ENCODE data around the gene HRH4.

The HRH4 gene

DNA sequence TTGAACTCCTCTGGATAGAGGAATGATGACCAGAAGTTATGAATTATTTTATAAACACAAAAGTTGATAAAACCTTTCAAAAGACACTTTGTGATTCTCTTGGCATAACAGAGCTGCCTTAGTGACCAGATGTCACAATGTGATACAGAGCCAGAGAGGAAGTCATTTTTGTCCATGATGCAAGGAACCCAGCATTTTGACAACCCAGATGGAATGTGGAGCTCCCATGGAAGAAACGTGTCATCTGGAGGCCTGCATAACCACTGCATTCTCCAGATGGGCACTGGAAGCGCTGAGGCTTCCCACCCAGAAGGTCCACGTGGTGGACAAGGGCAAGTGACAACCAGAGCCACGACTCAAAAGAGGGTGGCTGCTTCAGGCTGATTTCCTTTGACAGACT, 30.1 kb downstream of the HRH4 start:
- ChIA-PET POLR2A (interaction anchor here (0.6 kb wide), 1 partner anchor 79 kb away, joined by 3 read pairs; no protein-coding TSS in a partner anchor), CTCF (interaction anchor here (0.8 to 8.4 kb wide), 6 partner anchors 15 to 313 kb away, joined by 3 to 80 read pairs (median 4); no protein-coding TSS in a partner anchor)
- H3K4me3 ChIP-seq (ENCODE audit: control insufficient read depth in 1 of 7, extremely low read depth in 1 of 7, insufficient read depth in 4 of 7, low read depth in 2 of 7, low read length in 6 of 7): no peak overlapping the region
- WGBS (ENCODE audit: insufficient coverage): 76% methylated on average over 3 of the region's 4 CpGs
- H3K27me3 ChIP-seq (replicated peaks in 2 of 5; ENCODE audit: control insufficient read depth in 4 of 5, insufficient read depth in 5 of 5, low read length in 4 of 5): no peaks in the 10 kb centered on the region
- DNase-seq: peak in 2 of 3 donors; percentile 59 to 76
- H3K4me1 ChIP-seq (ENCODE audit: control extremely low read depth in 1 of 4, control insufficient read depth in 4 of 4, insufficient read depth in 4 of 4, low read length in 3 of 4): peaks cover 0 to 14% (median 12%) of the 10 kb centered on the region in 4 experiments
- H3K9me3 ChIP-seq (ENCODE audit: control extremely low read depth in 1 of 5, control insufficient read depth in 4 of 5, insufficient read depth in 2 of 5, low read depth in 1 of 5, low read length in 4 of 5): no peaks in the 10 kb centered on the region
- H3K27ac ChIP-seq (ENCODE audit: insufficient read depth in 1 of 2, low read depth in 1 of 2, low read length in 2 of 2, poor library complexity in 1 of 2, severe bottlenecking in 2 of 2): no peak overlapping the region
- H3K36me3 ChIP-seq (ENCODE audit: control insufficient read depth in 4 of 4, insufficient read depth in 4 of 4, low read length in 3 of 4): peaks cover 0 to 3% (median 0%) of the 10 kb centered on the region in 4 experiments

DNA sequence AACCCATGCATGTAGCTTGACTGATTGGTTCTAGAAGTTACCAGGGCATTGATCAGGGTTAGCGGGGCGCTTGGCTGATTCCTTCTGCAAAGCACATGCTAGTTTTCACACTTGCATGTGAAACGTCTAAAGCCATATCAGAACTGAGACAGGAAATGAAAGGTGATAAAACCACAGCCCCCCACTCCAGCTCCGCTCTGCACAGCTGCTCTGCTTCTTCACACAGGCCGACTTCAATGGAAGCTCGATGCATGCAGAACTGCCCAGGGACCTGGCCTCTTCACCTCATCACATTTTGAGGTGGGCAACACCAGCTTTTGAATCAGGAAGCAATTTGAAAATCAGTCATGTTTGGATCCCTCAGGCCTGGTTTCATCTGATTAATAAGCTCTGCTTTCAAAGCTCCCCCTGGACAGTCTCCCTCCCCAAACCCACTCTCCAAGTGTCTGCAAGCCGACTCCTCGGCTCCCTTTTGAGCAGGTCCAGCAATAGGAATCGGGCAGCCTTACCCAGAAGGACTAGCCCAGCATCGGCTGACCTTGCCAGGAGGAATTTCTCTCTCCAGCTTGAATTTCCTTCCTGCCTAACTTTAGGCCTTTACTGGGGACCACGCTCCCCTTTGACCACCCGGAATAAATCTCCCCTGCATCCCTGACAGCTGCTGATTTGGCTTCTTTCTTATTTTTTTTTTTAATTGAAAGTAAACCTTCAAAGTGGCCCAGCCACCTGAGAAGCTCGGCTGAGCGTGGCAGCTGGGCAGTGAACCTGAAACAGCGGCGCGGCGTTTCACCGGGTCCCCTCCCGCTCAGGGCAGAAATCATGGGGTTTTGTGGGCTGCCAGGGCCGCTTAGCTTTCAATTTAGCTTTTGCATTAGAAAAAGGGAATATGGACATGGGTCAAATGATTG, 31.7 kb downstream of the HRH4 start:
- WGBS (ENCODE audit: insufficient coverage): 87% methylated on average over 19 of the region's 21 CpGs
- no peaks in the 10 kb centered on the region for H3K9me3 ChIP-seq (ENCODE audit: control extremely low read depth in 1 of 5, control insufficient read depth in 4 of 5, insufficient read depth in 2 of 5, low read depth in 1 of 5, low read length in 4 of 5)
- no peak overlapping the region for H3K4me3 ChIP-seq (ENCODE audit: control insufficient read depth in 1 of 7, extremely low read depth in 1 of 7, insufficient read depth in 4 of 7, low read depth in 2 of 7, low read length in 6 of 7)
- no peak overlapping the region for H3K27ac ChIP-seq (ENCODE audit: insufficient read depth in 1 of 2, low read depth in 1 of 2, low read length in 2 of 2, poor library complexity in 1 of 2, severe bottlenecking in 2 of 2)
- POLR2A ChIA-PET: no interaction called here
- no peaks in the 10 kb centered on the region for H3K27me3 ChIP-seq (replicated peaks in 2 of 5; ENCODE audit: control insufficient read depth in 4 of 5, insufficient read depth in 5 of 5, low read length in 4 of 5)
- peaks cover 0 to 14% (median 12%) of the 10 kb centered on the region in 4 experiments for H3K4me1 ChIP-seq (ENCODE audit: control extremely low read depth in 1 of 4, control insufficient read depth in 4 of 4, insufficient read depth in 4 of 4, low read length in 3 of 4)
- H3K36me3 ChIP-seq (ENCODE audit: control insufficient read depth in 4 of 4, insufficient read depth in 4 of 4, low read length in 3 of 4): peaks cover 0 to 3% (median 0%) of the 10 kb centered on the region in 4 experiments
- CTCF ChIA-PET: interaction anchor here (0.5 to 1.5 kb wide), 7 partner anchors 12 to 811 kb away, joined by 3 to 5 read pairs (median 4); no protein-coding TSS in a partner anchor
- peak in 1 of 3 donors; percentile 16 for DNase-seq

DNA sequence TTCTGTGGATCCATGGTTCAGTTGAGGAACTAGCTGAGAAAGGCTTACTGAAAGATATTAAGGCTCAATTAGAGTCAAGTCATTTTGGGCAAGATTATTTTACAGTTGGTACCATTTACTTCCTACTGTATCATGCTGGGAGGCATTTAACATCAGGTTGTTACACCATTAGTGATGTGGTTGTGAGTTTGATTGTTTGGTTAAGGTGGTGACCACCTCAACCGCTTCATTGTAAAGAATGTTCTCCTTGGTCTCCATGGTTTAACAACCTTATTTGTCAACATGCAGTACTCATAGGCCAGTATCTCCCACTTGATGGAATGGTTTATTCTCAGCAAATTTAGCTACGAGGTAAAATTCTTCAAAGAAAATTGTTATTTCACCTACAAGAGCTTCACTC, 34.1 kb downstream of the HRH4 start:
- Histone ChIP-seq H3K4me3 (ENCODE audit: control insufficient read depth in 1 of 7, extremely low read depth in 1 of 7, insufficient read depth in 4 of 7, low read depth in 2 of 7, low read length in 6 of 7) (no peak overlapping the region), H3K4me1 (ENCODE audit: control extremely low read depth in 1 of 4, control insufficient read depth in 4 of 4, insufficient read depth in 4 of 4, low read length in 3 of 4) (peaks cover 0 to 6% (median 2%) of the 10 kb centered on the region in 4 experiments), H3K27me3 (replicated peaks in 2 of 5; ENCODE audit: control insufficient read depth in 4 of 5, insufficient read depth in 5 of 5, low read length in 4 of 5) (no peaks in the 10 kb centered on the region), H3K9me3 (ENCODE audit: control extremely low read depth in 1 of 5, control insufficient read depth in 4 of 5, insufficient read depth in 2 of 5, low read depth in 1 of 5, low read length in 4 of 5) (no peaks in the 10 kb centered on the region), H3K27ac (ENCODE audit: insufficient read depth in 1 of 2, low read depth in 1 of 2, low read length in 2 of 2, poor library complexity in 1 of 2, severe bottlenecking in 2 of 2) (no peak overlapping the region), H3K36me3 (ENCODE audit: control insufficient read depth in 4 of 4, insufficient read depth in 4 of 4, low read length in 3 of 4) (peaks cover 0 to 3% (median 0%) of the 10 kb centered on the region in 4 experiments)
- no peak for DNase-seq
- no CpG with 5 or more reads among the region's 2 CpGs for WGBS (ENCODE audit: insufficient coverage)
- POLR2A ChIA-PET: no interaction called here
- CTCF ChIA-PET: interaction anchor here (0.7 to 2.0 kb wide), 6 partner anchors 9 to 133 kb away, joined by 3 to 4 read pairs (median 4); no protein-coding TSS in a partner anchor

DNA sequence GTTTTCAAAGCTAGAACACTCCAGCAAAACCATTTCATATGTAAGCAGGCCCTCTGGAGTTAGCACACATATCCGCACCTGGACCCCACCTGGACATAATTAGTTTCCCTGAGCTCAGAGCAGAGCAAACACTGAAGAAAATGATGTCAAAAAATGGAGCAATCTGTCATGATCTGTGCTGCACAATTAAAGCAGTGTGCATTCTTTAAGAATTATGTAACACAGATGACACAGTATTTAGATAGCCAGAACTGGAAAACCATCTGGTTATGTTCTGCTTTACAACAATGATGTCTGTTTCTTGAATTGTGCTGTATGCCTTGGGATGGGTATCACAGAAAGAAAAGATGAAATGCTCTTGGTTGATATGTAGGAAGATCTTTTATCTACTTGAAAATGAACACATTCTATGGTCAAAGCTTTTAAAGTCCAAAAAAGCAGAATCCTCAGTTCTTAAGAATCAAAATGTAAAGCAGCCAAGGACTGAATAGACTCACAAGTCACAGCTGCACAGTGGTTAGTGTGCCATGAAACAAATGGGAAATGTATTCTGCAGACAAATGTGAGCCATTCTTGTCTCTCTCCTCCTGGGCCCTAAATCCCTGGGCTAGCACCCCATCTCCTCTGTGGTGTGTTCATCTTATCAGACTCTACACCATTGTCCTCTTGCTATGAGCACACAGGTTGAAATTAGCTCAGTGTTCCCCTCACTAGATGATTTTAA, 36.8 kb downstream of the HRH4 start:
- H3K9me3 ChIP-seq (ENCODE audit: control extremely low read depth in 1 of 5, control insufficient read depth in 4 of 5, insufficient read depth in 2 of 5, low read depth in 1 of 5, low read length in 4 of 5): no peaks in the 10 kb centered on the region
- no CpG with 5 or more reads among the region's 1 CpG for WGBS (ENCODE audit: insufficient coverage)
- H3K36me3 ChIP-seq (ENCODE audit: control insufficient read depth in 4 of 4, insufficient read depth in 4 of 4, low read length in 3 of 4): peaks cover 0 to 3% (median 0%) of the 10 kb centered on the region in 4 experiments
- H3K27ac ChIP-seq (ENCODE audit: insufficient read depth in 1 of 2, low read depth in 1 of 2, low read length in 2 of 2, poor library complexity in 1 of 2, severe bottlenecking in 2 of 2): no peak overlapping the region
- no peak for DNase-seq
- H3K27me3 ChIP-seq (replicated peaks in 2 of 5; ENCODE audit: control insufficient read depth in 4 of 5, insufficient read depth in 5 of 5, low read length in 4 of 5): no peaks in the 10 kb centered on the region
- peaks cover 0 to 2% (median 0%) of the 10 kb centered on the region in 4 experiments for H3K4me1 ChIP-seq (ENCODE audit: control extremely low read depth in 1 of 4, control insufficient read depth in 4 of 4, insufficient read depth in 4 of 4, low read length in 3 of 4)
- H3K4me3 ChIP-seq (ENCODE audit: control insufficient read depth in 1 of 7, extremely low read depth in 1 of 7, insufficient read depth in 4 of 7, low read depth in 2 of 7, low read length in 6 of 7): no peak overlapping the region
- ChIA-PET CTCF (interaction anchor here (1.1 to 1.5 kb wide), 2 partner anchors 8 to 46 kb away, joined by 3 to 4 read pairs; no protein-coding TSS in a partner anchor), POLR2A (no interaction called here)

DNA sequence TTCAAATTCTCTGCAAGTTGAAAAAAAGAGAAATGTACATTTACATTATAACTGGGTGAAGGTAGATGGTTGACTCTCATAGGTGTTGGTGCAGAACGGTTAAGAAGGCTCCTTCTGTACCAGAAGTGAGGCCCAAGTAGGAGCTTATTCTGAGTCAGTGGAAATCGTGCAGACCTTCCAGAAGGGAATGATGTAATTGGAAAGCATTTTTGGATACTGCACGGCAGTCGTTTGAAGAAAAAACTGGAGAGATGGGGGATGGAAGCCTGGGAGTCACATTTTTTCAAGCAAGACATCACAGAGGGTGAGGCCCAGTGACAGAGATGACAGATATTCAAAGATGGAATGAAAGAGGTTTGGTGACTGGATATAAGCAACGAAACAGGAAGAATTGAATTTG, 39.4 kb downstream of the HRH4 start:
- Histone ChIP-seq H3K27ac (ENCODE audit: insufficient read depth in 1 of 2, low read depth in 1 of 2, low read length in 2 of 2, poor library complexity in 1 of 2, severe bottlenecking in 2 of 2) (no peak overlapping the region), H3K27me3 (replicated peaks in 2 of 5; ENCODE audit: control insufficient read depth in 4 of 5, insufficient read depth in 5 of 5, low read length in 4 of 5) (no peaks in the 10 kb centered on the region), H3K36me3 (ENCODE audit: control insufficient read depth in 4 of 4, insufficient read depth in 4 of 4, low read length in 3 of 4) (no peaks in the 10 kb centered on the region), H3K4me1 (ENCODE audit: control extremely low read depth in 1 of 4, control insufficient read depth in 4 of 4, insufficient read depth in 4 of 4, low read length in 3 of 4) (no peaks in the 10 kb centered on the region), H3K4me3 (ENCODE audit: control insufficient read depth in 1 of 7, extremely low read depth in 1 of 7, insufficient read depth in 4 of 7, low read depth in 2 of 7, low read length in 6 of 7) (no peak overlapping the region), H3K9me3 (ENCODE audit: control extremely low read depth in 1 of 5, control insufficient read depth in 4 of 5, insufficient read depth in 2 of 5, low read depth in 1 of 5, low read length in 4 of 5) (no peaks in the 10 kb centered on the region)
- CTCF ChIA-PET: interaction anchor here (0.8 to 1.2 kb wide), 2 partner anchors 11 to 18 kb away, joined by 3 to 4 read pairs; no protein-coding TSS in a partner anchor
- WGBS (ENCODE audit: insufficient coverage): 100% methylated on average over 4 of the region's 5 CpGs
- POLR2A ChIA-PET: no interaction called here
- DNase-seq: no peak

DNA sequence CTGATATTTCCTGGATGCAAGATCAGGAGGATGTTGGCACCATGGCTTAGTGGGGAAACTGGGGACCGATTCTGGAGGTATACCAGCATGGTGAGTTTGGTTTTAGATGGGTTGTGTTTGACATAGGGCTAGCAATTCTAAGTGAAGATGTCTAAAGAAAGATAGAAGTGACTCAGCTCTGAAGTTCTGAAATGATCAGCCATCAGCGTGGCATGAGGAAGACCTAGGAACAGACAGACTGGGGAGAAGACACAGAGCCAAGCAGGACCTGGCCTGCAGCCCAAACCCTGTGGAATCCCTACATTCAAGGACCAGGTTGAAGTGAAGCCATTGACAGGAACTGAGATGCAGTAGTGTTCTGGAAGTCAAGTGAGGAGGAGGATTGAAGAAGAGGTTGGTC, 39.8 kb downstream of the HRH4 start:
- CTCF ChIA-PET: interaction anchor here (0.8 to 1.2 kb wide), 2 partner anchors 11 to 18 kb away, joined by 3 to 4 read pairs; no protein-coding TSS in a partner anchor
- Histone ChIP-seq H3K4me1 (ENCODE audit: control extremely low read depth in 1 of 4, control insufficient read depth in 4 of 4, insufficient read depth in 4 of 4, low read length in 3 of 4) (no peaks in the 10 kb centered on the region), H3K4me3 (ENCODE audit: control insufficient read depth in 1 of 7, extremely low read depth in 1 of 7, insufficient read depth in 4 of 7, low read depth in 2 of 7, low read length in 6 of 7) (no peak overlapping the region), H3K27ac (ENCODE audit: insufficient read depth in 1 of 2, low read depth in 1 of 2, low read length in 2 of 2, poor library complexity in 1 of 2, severe bottlenecking in 2 of 2) (no peak overlapping the region), H3K36me3 (ENCODE audit: control insufficient read depth in 4 of 4, insufficient read depth in 4 of 4, low read length in 3 of 4) (no peaks in the 10 kb centered on the region), H3K9me3 (ENCODE audit: control extremely low read depth in 1 of 5, control insufficient read depth in 4 of 5, insufficient read depth in 2 of 5, low read depth in 1 of 5, low read length in 4 of 5) (no peaks in the 10 kb centered on the region), H3K27me3 (replicated peaks in 2 of 5; ENCODE audit: control insufficient read depth in 4 of 5, insufficient read depth in 5 of 5, low read length in 4 of 5) (no peaks in the 10 kb centered on the region)
- WGBS (ENCODE audit: insufficient coverage): 100% methylated on average over 2 of the region's 2 CpGs
- POLR2A ChIA-PET: no interaction called here
- DNase-seq: no peak
